A673 (cell line): ENCODE measurements around the gene ROPN1.

Source experiments
- CTCF ChIP-seq: fragments of 300-800, 200-600 bp; sonication (generic); conservative IDR thresholded peaks from 2 replicates; pipeline ENCODE4 v1.5.1; 2017; ENCODE audit warnings: low read depth, mild to moderate bottlenecking, antibody characterized with exemption, low read length, moderate library complexity, mixed read lengths
- EZH2 ChIP-seq: fragments of 200-600 bp; sonication (generic); IDR thresholded peaks from 2 replicates; pipeline ENCODE4 v1.6.1; 2017; ENCODE audit warnings: borderline replicate concordance, low read depth, mild to moderate bottlenecking, mixed read lengths, antibody characterized with exemption, low read length; ENCODE audit not compliant: poor library complexity, severe bottlenecking

GRCh38 chr3:124033360-124034015 is 41.6 kb upstream of the ROPN1 start, which contains the start of gene KALRN:
- peak; percentile 41; the same call in 1 of the 2 replicates for TF ChIP-seq CTCF
- TF ChIP-seq EZH2, result no peak
